Right ventricle myocardium inferior (tissue), 1 donor: Measurements from ENCODE around the gene PXMP4. TPM values are rescaled to one million over a fixed set of nuclear protein-coding genes. Genes with fewer than 3 reads are reported as not detected.
A peak's percentile ranks its signal among the peaks of the same experiment; 100 is the strongest.
"Not testable (repeated sequence)": the region's sequence is repeated elsewhere in the genome, so short reads cannot be mapped to it uniquely, and the experiment has no call there.

ENCODE experiments used
- ATAC-seq: fragments of 200-7000 bp; cut with Tn5 transposase; one replicate; pipeline ENCODE4 v1.9.1; 2020; ENCODE audit warnings: mild to moderate bottlenecking, moderate library complexity
- DNase-seq: peaks from one replicate; pipeline ENCODE4 v3.0.0; 2021; ENCODE audit errors: missing footprints
- intact Hi-C: fragments of 100-400 bp; cut with DNase I; formaldehyde crosslinking; loops from one replicate; pipeline ENCODE4 v1.11.0; 2022
- long read RNA-seq: library from polyadenylated mRNA; unstranded; transcript quantifications from one replicate; pipeline ENCODE4 v2.0.0, GENCODE V29; 2021
- total RNA-seq: library from RNA; stranded (reverse); fragmentation: NEBNext Ultra II Directional; extraction: Animal tissue kit (Norgen Biotek cat#: 25700); gene quantifications from one replicate; pipeline ENCODE4 v1.2.1, GENCODE V29; 2021
- donor health status: DM: no; HTN: yes; CAD: no; lungs with severe emphysema.

The PXMP4 gene
- 11.4 TPM for total RNA-seq
- long read RNA-seq, full-length matches to known transcripts: 7 of 10 reads
- long read RNA-seq, partial matches to known transcripts: 1 of 10 reads
- long read RNA-seq, other reads (novel, unspliced or antisense): 2 of 10 reads

GRCh38 chr20:33719989-33720709, at the start of gene PXMP4:
Gene PXMP4 (minus strand): TSS chr20:33720310. CDS start chr20:33720207, 103 bp downstream.
- intact Hi-C loops: loop anchor here (5.0 kb wide), 1 partner anchor 48 kb away; the partner anchor contains the start of gene NECAB3
- ATAC-seq (peak; percentile 99), DNase-seq (peak; percentile 93)

- DNase-seq (no peak), ATAC-seq (no peak)
- intact Hi-C loops: no loop called here
Observed at GRCh38 chr20:33769043-33769442, 48.9 kb upstream of the PXMP4 start.

- DNase-seq (no peak), ATAC-seq (no peak)
- intact Hi-C loops: no loop called here
Observed at GRCh38 chr20:33767777-33768138, 47.6 kb upstream of the PXMP4 start.

GRCh38 chr20:33766686-33767085, 46.6 kb upstream of the PXMP4 start:
- DNase-seq (no peak), ATAC-seq (no peak)
- intact Hi-C loops: no loop called here

- ATAC-seq (no peak), DNase-seq (no peak)
- intact Hi-C loops: no loop called here
Observed at GRCh38 chr20:33765592-33765991, 45.5 kb upstream of the PXMP4 start.

- no peak for DNase-seq
- no peak for ATAC-seq
- intact Hi-C loops: no loop called here
Observed at GRCh38 chr20:33765099-33765498, 45.0 kb upstream of the PXMP4 start.

- no peak for ATAC-seq
- intact Hi-C loops: no loop called here
- DNase-seq: no peak
Observed at GRCh38 chr20:33761698-33762250, 41.7 kb upstream of the PXMP4 start.

- intact Hi-C loops: no loop called here
- DNase-seq (no peak), ATAC-seq (no peak)
Observed at GRCh38 chr20:33757458-33757857, 37.3 kb upstream of the PXMP4 start.

- intact Hi-C loops: no loop called here
- peak; percentile 8 for ATAC-seq
Observed at GRCh38 chr20:33757046-33757445, 36.9 kb upstream of the PXMP4 start.

GRCh38 chr20:33755936-33756490, 35.9 kb upstream of the PXMP4 start:
- DNase-seq, ATAC-seq, intact Hi-C loops: not testable (repeated sequence)

More at GRCh38 chr20:33757046-33757445, 36.9 kb upstream of the PXMP4 start:
- no peak for DNase-seq

- DNase-seq (no peak), ATAC-seq (no peak)
- intact Hi-C loops: no loop called here
Observed at GRCh38 chr20:33753763-33754162, 33.7 kb upstream of the PXMP4 start.

GRCh38 chr20:33753143-33753542, 33.0 kb upstream of the PXMP4 start:
- ATAC-seq: no peak
- DNase-seq: no peak
- intact Hi-C loops: no loop called here

- DNase-seq (no peak), ATAC-seq (no peak)
- intact Hi-C loops: no loop called here
Observed at GRCh38 chr20:33751775-33752174, 31.7 kb upstream of the PXMP4 start.

GRCh38 chr20:33746325-33746998, 26.4 kb upstream of the PXMP4 start:
- intact Hi-C loops: no loop called here
- DNase-seq (no peak), ATAC-seq (no peak)

- ATAC-seq: no peak
- intact Hi-C loops: no loop called here
- no peak for DNase-seq
Observed at GRCh38 chr20:33744773-33745385, 24.8 kb upstream of the PXMP4 start.

- intact Hi-C loops: no loop called here
- ATAC-seq (no peak), DNase-seq (no peak)
Observed at GRCh38 chr20:33744181-33744580, 24.1 kb upstream of the PXMP4 start.

- no peak for DNase-seq
- intact Hi-C loops: no loop called here
- no peak for ATAC-seq
Observed at GRCh38 chr20:33740189-33740588, 20.1 kb upstream of the PXMP4 start.

GRCh38 chr20:33739493-33739892, 19.4 kb upstream of the PXMP4 start:
- ATAC-seq (no peak), DNase-seq (no peak)
- intact Hi-C loops: loop anchor here (10.0 kb wide), 1 partner anchor 285 kb away; no protein-coding TSS in a partner anchor

- DNase-seq (no peak), ATAC-seq (no peak)
- intact Hi-C loops: loop anchor here (10.0 kb wide), 1 partner anchor 282 kb away; no protein-coding TSS in a partner anchor
Observed at GRCh38 chr20:33736962-33737361, 16.9 kb upstream of the PXMP4 start.
